GM04504 (cell line): ENCODE measurements around the gene EFEMP2.

ENCODE experiments used
- DNase-seq: peaks from one replicate; pipeline ENCODE4 v3.0.0-alpha.2; 2012; ENCODE audit warnings: low read depth

Gene EFEMP2

DNA sequence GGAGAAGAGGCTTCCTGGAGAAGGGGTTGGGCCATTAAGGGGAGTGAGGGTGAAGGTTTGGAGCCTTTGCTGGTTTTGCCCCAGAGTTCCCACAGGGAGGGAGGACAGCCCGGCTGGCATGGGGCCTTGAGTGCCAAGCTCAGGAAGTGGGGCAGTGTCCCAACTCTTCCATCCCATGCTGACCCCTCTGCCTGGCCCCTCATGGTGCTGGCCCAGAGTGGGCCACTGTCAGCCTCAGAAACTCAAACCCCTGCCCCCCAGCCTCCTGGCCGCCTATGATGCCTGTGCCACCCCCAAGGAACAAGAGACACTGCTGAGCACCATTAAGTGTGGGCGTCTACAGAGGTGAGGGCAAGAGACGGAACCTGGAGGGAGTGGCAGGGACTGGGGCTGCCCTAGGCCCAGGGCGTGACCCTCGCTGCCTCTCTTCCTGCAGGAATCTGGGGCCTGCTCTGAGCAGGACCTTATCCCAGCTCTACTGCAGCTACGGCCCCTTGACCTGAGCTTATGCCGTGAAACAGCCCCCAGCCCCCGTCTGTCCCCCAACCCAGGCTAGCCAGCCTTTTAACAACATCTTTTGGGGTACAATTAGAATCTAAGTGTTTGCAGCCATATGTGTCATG is 6.9 kb downstream of the EFEMP2 start:
- DNase-seq = no peak

DNA sequence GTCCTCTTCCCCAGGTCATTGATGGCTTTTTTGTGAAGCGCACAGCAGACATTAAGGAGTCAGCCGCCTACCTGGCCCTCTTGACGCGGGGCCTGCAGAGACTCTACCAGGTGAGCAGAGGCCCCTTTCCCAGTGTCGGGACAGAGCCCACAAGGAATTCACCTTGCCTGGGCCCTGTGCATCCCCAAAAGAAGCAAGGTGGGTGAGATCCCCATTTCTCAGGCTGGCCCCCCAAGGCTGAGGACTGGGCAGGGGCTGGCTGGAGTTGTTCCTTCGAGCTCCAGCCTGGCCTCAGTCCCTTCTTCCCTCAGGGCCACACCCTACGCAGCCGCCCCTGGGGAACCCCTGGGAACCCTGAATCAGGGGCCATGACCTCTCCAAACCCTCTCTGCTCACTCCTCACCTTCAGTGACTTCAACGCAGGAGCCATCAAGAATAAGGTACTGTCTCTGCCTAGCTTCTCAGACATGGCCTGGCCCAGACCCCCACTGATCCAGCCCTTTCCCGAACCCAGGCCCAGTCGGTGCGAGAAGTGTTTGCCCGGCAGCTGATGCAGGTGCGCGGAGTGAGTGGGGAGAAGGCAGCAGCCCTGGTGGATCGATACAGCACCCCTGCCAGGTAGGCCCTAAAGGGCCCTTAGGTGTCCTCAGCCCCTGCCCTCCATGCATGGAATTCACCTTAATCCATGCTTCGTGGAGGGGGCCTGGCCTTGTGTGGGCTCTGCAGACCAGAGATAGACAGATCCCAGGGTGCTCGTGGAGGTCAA is 7.7 kb downstream of the EFEMP2 start:
- no peak for DNase-seq

DNA sequence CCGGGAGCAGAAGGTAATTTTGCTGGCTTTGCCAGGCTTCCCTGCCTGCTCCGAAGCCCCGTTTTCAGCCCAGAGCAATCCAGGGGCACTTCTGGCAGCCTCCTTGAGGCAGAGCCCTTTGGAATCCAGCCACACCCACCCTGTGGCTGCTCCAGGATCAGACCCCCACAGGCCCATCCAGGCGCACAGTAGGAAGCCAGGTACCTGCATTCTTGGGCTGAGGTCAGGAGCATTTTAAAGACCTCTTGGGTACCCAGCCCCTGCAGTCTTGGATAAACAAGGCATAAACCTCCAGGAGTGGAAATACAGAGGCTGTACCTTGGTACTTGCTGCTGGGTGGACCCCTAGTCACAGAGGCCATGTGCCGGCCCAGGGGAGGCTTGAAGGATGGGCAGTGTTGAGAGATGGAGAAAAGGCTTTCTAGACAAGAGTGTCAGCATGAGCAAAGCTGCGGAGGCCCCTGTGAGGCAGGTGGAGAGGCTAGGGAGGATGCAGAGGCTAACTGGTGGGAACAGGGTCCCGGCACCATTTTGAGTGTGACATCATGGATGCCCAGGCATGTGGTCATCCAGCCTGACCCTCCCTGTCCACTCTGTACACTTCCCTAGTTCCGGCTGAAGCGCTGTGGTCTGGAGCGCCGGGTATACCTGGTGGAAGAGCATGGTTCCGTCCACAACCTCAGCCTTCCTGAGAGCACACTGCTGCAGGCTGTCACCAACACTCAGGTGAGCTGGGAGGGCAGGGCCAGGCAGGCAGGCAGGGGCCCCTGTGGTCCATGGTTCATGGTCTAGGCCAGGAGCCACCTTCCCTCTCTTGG is 8.5 kb downstream of the EFEMP2 start:
- no peak for DNase-seq

- no peak for DNase-seq
Measured at GRCh38 chr11:65862941-65863888, 9.4 kb downstream of the EFEMP2 start.

DNA sequence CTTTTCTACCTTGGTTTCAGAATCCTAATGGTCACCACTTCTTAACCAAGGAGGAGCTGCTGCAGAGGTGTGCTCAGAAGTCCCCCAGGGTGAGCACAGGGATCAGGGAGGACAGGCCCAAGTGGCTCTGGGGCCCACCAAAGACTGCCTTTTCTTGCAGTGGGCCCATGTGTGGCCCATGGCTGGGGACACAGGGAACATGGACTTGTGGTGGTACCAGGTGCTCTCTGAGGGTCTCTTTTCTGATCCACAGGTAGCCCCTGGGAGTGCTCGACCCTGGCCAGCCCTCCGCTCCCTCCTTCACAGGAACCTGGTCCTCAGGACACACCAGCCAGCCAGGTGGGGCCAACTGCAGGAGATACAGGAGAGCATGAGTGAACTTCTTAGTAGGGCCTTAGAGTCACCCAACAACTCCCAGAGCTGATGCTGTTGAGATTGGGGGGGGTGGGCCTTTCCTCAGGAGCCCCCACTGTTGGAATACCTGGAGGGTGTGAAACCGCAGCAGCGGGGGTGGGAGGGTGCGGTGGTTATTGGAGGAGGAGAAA is 10.3 kb downstream of the EFEMP2 start:
- no peak for DNase-seq

DNA sequence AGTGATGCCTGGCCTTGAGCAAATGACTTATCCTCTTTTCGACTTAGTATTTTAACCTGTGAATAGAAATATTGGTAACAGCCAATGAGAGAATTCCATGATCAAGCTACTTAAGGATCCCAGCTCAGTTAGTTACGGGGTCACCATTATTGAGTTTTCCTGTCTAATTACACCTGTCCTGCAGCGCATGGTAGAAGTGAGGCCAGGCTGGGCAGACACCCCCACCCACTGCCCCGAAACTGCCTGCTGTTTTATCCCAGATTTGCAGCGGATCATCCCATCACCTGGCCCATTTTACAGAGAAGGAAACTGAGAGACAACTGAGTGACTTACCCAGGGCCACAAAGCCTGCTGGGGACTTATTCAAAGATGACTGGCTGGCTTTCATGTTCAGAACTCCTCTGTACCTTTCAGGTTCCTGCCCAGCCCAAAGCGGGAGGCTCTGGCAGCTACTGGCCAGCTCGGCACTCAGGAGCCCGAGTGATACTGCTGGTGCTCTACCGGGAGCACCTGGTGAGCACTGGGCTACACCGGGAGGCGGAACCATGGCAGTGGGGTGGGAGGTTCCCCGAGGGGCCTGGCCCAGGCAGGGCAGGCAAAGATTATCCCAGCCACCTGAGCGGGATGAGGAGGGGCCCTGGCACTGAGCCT is 10.9 kb downstream of the EFEMP2 start:
- DNase-seq = no peak

GRCh38 chr11:65861165-65861505 is 11.5 kb downstream of the EFEMP2 start:
- DNase-seq = no peak

DNA sequence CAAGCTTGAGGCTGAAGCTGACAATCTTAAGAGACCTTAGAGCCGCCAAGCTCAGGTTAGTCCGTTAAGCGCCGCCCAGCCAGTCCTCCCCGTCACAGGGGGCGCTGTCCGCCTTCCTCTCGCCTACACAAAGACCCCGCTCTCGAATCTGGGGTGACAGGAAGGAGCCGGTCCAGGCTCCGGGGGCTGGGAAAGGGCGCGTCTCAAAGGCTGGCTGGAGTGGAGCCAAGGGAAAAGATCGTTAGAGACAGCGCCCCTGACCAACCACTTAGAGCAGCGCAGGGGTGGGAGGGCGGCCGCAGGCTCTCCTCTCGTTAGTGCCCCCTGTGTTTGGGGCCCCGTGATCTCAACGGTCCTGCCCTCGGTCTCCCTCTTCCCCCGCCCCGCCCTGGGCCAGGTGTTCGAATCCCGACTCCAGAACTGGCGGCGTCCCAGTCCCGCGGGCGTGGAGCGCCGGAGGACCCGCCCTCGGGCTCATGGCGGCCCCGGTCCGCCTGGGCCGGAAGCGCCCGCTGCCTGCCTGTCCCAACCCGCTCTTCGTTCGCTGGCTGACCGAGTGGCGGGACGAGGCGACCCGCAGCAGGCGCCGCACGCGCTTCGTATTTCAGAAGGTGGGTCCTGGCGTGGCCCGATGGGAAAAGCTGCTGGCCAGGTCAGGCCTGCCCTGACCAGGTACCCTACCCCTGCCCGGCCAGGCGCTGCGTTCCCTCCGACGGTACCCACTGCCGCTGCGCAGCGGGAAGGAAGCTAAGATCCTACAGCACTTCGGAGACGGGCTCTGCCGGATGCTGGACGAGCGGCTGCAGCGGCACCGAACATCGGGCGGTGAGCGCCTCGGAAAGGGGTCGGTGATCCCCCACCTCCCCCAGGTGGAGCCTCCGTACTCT is 12.1 kb downstream of the EFEMP2 start, which contains the start of gene MUS81:
MUS81 (plus strand) TSS at position 156 of the 887 bp plus-strand sequence; CDS start at position 477, 321 bp downstream.
- DNase-seq = peak; percentile 89

DNA sequence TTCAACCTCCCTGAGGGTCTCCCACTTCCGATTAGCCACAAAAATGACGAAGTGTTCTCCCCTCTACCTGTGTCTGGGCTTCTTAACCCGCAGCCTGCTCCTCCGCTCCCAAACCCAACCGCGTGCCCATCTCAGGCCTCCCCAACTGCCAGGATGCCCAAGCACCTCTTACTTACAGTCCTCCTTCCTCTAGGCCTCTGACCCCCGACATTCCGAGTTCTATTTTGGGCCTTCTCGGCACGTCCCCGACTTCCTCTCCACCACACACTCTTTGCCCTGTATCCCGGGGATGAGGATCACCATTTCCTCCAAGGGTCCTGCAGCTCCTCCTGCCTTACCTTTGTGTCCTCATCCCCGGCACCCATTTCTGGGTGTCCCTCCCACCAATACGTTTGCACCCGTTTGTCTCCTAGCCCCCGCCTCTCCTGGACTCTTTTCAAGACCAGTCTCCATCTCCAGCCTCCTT is 12.8 kb downstream of the EFEMP2 start:
- no peak for DNase-seq

DNA sequence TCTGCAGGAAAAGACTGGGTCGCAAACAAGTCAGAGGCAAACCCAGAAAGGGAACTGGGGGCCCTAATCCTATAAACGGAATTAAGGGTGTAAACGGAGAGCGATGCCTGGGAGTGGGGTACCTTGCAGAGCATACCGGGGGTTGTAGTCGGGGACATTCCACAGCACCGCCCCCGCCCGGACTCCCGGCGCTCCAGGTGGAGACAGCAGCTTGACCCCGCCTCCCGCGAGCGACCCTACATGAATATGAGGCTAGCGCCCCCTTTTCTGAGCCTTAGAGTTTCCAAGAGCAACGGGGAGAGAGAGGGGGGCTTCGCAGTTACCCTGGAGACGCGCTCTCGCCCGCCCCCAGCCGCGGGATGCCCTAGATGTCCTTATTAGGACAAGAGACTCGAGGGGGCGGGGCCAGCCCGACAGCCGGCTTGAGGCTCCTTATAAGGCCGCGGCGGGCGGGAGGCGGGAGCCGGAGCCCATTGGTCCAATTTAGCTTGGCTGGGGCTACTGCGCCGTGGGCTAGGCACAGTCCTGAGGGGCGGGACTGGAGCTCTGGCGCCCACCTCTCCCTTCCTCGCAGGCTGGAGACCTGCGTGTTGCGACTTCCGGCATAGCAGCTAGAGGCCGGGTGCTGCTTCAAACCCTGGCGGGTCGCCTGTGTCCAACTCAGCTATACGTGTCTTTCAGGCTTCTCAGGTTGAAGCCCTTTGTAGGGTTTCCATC is 13.3 kb downstream of the EFEMP2 start:
- DNase-seq = peak; percentile 91

DNA sequence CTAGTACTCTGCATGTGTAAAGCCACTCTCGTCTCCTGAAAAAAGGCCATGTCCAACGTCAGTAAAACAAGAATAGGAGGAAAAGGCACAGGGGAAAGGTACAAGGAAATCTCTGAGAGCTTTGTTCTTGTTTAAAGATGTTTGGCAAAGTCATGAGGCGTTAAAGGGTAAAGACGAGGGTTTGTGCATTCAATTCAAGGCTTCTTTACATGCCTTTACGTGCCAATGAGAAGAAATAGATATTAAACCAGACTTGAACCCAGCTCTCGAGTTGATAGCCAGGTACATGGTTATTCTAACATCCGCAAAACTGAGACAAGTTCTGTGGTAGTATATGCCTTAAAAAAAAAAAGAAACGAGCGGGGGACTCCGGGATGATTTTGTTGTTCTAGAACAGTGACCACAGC is 13.9 kb downstream of the EFEMP2 start:
- DNase-seq = no peak

GRCh38 chr11:65857853-65858680 is 14.5 kb downstream of the EFEMP2 start, which contains the start of gene CFL1:
Gene CFL1, minus strand, starts transcription at chr11:65858180. Its CDS starts 81 bp downstream, at chr11:65858099.
- peak; percentile 95 for DNase-seq

GRCh38 chr11:65857500-65857852 is 15.1 kb downstream of the EFEMP2 start:
- no peak for DNase-seq

DNA sequence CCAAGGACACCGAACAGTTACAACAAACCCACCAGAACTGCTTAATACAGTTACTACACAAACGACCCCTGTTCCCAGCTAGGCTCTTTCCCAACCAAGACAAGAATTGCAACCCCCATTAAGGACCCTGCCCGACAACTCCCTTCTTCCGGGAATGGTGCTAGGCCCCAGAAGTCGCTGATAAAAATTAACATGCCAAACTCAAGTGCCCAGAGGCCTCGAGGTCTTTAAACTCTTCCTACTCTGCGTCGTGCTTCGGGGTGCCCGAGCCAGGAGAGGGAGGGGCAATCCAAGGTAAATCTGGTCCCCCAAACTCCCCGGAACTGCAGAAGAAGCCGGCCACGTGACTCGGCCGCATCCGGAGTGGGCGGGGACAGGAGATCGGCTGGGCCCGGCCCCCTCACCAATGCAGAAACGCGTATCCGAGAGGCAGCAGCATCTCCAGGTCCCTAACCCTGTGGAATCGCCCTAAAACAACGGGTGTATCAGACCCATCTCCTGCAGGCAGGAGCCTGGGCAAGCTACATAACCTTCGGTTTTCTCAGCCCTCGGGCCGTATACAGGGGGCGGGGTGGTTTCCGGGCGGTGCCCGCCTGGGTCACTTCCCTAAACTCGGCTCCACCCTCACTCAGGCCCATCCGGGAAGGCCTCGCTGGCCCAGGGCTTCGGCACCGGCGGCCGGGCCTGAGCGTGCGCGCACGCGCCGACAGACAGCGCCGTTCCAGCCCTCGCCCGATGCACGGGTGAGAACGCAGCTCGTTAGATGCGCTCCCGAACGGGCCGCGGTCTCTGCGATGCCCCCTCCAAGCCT is 15.7 kb downstream of the EFEMP2 start:
- peak; percentile 33 for DNase-seq

DNA sequence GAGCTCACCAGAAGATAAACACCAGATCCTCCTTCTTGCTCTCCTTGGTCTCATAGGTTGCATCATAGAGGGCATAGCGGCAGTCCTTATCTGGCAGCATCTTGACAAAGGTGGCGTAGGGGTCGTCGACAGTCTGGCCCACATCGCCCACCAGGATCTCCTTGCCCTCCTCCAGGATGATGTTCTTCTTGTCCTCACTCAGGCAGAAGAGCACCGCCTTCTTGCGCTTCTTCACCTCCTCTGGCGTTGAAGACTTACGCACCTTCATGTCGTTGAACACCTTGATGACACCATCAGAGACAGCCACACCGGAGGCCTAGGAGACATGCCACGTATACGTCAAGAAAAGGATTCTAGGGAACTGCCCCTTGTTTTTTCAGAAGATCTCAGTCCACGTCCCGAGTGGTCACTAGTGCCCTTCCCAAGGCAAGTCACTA is 16.7 kb downstream of the EFEMP2 start:
- DNase-seq = no peak

- no peak for DNase-seq
Measured at GRCh38 chr11:65854852-65855837, 17.5 kb downstream of the EFEMP2 start.
